Natural killer cell (primary cell): Measurements from ENCODE around the gene AK3. TPM values are rescaled to one million over a fixed set of nuclear protein-coding genes. Genes with fewer than 3 reads are reported as not detected.

Experiments
- ATAC-seq, 3 donors: fragments of 150-1000 bp in 2 of 3; fragments of 200-7000 bp in 1 of 3; cut with Tn5 transposase; 1 replicate in 1 of 3; 2 replicates in 2 of 3; pipeline ENCODE4 v1.10.0; 2021; ENCODE audit warnings: mild to moderate bottlenecking in 2 of 3, moderate library complexity in 2 of 3
- DNase-seq, 2 donors: peaks; one replicate each; pipeline versions ENCODE4 v3.0.0 to v3.0.0-alpha.2; 2013 to 2021; ENCODE audit warnings: mixed read lengths in 1 of 2
- H3K27ac ChIP-seq: one replicate; pipeline ENCODE4 v1.5.1; 2013; ENCODE audit warnings: mild to moderate bottlenecking, low read length
- H3K27me3 ChIP-seq: one replicate; pipeline ENCODE4 v1.6.1; 2013; ENCODE audit warnings: low read length; ENCODE audit not compliant: control insufficient read depth, insufficient read depth
- H3K36me3 ChIP-seq: one replicate; pipeline ENCODE4 v1.6.1; 2013; ENCODE audit warnings: low read length; ENCODE audit not compliant: control insufficient read depth, insufficient read depth
- H3K4me1 ChIP-seq: one replicate; pipeline ENCODE4 v1.6.1; 2013; ENCODE audit warnings: low read length; ENCODE audit not compliant: control insufficient read depth, insufficient read depth
- H3K4me3 ChIP-seq: one replicate; pipeline ENCODE4 v1.5.1; 2013; ENCODE audit warnings: low read length
- H3K9me3 ChIP-seq: one replicate; pipeline ENCODE4 v1.6.1; 2013; ENCODE audit warnings: low read length; ENCODE audit not compliant: control insufficient read depth, insufficient read depth
- H3K27ac Mint-ChIP-seq, 2 donors: one replicate each; pipeline ENCODE4 v1.8.0; 2022; ENCODE audit warnings: mild to moderate bottlenecking in 2 of 2, mixed read lengths in 2 of 2, moderate library complexity in 1 of 2
- H3K27me3 Mint-ChIP-seq, 2 donors: one replicate each; pipeline ENCODE4 v1.8.0; 2022; ENCODE audit warnings: low read depth in 2 of 2, mixed read lengths in 2 of 2
- H3K36me3 Mint-ChIP-seq: one replicate; pipeline ENCODE4 v1.8.0; 2022; ENCODE audit warnings: mixed read lengths
- H3K4me1 Mint-ChIP-seq, 2 donors: one replicate each; pipeline ENCODE4 v1.8.0; 2022; ENCODE audit warnings: mixed read lengths in 2 of 2
- H3K4me3 Mint-ChIP-seq: one replicate; pipeline ENCODE4 v1.8.0; 2022; ENCODE audit warnings: mild to moderate bottlenecking, moderate library complexity, mixed read lengths
- H3K9me3 Mint-ChIP-seq, 2 donors: one replicate each; pipeline ENCODE4 v1.8.0; 2022; ENCODE audit warnings: mixed read lengths in 2 of 2
- CTCF ChIP-seq: fragments of 200-600 bp; IDR thresholded peaks from one replicate; pipeline ENCODE4 v1.8.0; 2022; ENCODE audit warnings: antibody characterized with exemption
- WGBS: methylation state at CpG from one replicate; pipeline ENCODE4 v1.1.7; 2013; ENCODE audit warnings: missing lambda C conversion rate; ENCODE audit not compliant: insufficient coverage; 5-methylcytosine and 5-hydroxymethylcytosine counted together
- intact Hi-C: fragments of 100-400 bp; cut with micrococcal nuclease; formaldehyde crosslinking; loops from one replicate; pipeline ENCODE4 v1.14.2; 2022
- total RNA-seq, 4 donors: library from RNA; stranded (reverse); fragments of 120-200 nt in 1 of 4; gene quantifications; one replicate each; pipeline versions ENCODE4 v1.2.3 to v1.2.4, GENCODE V29; 2013 to 2022

Gene AK3
- total RNA-seq, 3 donors from 2014 or later (not counting 1 experiment from before 2014, with no cell fraction given): 18.6 to 23.1 (median 21.0) TPM

DNA sequence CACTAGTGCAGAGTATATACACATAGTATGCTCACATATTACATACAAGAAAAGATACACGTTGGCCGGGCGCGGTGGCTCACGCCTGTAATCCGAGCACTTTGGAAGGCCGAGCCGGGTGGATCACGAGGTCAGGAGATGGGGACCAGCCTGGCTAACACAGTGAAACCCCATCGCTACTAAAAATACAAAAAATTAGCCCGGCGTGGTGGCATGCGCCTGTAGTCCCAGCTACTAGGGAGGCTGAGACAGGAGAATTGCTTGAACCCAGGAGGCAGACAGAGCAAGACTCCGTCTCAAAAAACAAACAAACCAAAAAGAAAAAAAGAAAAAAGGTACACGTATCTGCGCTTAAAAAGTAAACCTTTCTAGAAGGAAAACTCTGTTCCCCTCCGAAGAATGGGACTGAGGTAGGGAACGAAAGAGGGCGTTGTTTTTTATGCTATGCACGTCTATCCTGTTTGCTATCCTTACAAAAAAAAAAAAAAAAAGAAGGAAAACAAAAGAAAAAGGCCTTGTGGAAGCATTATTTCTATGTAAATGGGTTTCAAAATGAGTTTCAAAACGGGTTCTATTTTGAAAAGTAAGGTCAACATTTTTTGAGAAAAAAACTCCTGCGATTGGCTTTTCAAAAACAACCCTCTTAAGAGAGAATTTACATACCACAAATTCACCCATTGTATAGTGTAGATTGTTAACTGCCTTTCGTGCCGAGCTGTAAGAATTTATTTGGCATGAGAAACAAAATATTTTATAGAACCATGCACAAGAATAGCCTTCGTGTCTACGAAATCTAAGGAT, 1.2 kb downstream of the AK3 start:
- no peaks in the 10 kb centered on the region for H3K27me3 ChIP-seq
- no peaks in the 10 kb centered on the region for H3K36me3 Mint-ChIP-seq
- H3K27ac Mint-ChIP-seq: peak overlapping the region; percentile 90 to 91
- intact Hi-C loops: loop anchor here (10.0 kb wide), 1 partner anchor 1215 kb away; the partner anchor contains the start of gene RFX3
- no peaks in the 10 kb centered on the region for H3K9me3 Mint-ChIP-seq
- H3K9me3 ChIP-seq: no peaks in the 10 kb centered on the region
- H3K4me1 Mint-ChIP-seq: peaks cover 32 to 35% of the 10 kb centered on the region in 2 donors
- H3K36me3 ChIP-seq: no peaks in the 10 kb centered on the region
- DNase-seq (no peak), ATAC-seq (no peak)
- peak overlapping the region; percentile 72 for H3K27ac ChIP-seq
- peak overlapping the region; percentile 94 for H3K4me3 ChIP-seq
- H3K4me1 ChIP-seq: peaks cover 20% of the 10 kb centered on the region
- peak overlapping the region; percentile 93 for H3K4me3 Mint-ChIP-seq
- H3K27me3 Mint-ChIP-seq: no peaks in the 10 kb centered on the region
- 82% methylated on average over 17 of the region's 26 CpGs for WGBS
- TF ChIP-seq CTCF: no peak

GRCh38 chr9:4738866-4739586, 2.0 kb downstream of the AK3 start:
- H3K27ac ChIP-seq: no peak overlapping the region
- intact Hi-C loops: no loop called here
- H3K4me1 ChIP-seq: peaks cover 20% of the 10 kb centered on the region
- peaks cover 39% of the 10 kb centered on the region in 2 donors for H3K4me1 Mint-ChIP-seq
- H3K27me3 ChIP-seq: no peaks in the 10 kb centered on the region
- no peaks in the 10 kb centered on the region for H3K36me3 Mint-ChIP-seq
- WGBS: 96% methylated on average over 19 of the region's 19 CpGs
- no peaks in the 10 kb centered on the region for H3K27me3 Mint-ChIP-seq
- no peaks in the 10 kb centered on the region for H3K9me3 Mint-ChIP-seq
- peak overlapping the region; percentile 90 to 91 for H3K27ac Mint-ChIP-seq
- peak overlapping the region; percentile 93 for H3K4me3 Mint-ChIP-seq
- no peaks in the 10 kb centered on the region for H3K9me3 ChIP-seq
- no peak for TF ChIP-seq CTCF
- ATAC-seq (no peak), DNase-seq (no peak)
- no peaks in the 10 kb centered on the region for H3K36me3 ChIP-seq
- H3K4me3 ChIP-seq: no peak overlapping the region

GRCh38 chr9:4734150-4734549, 6.9 kb downstream of the AK3 start:
- H3K4me1 Mint-ChIP-seq: peaks cover 49 to 51% of the 10 kb centered on the region in 2 donors
- DNase-seq (no peak), ATAC-seq (peak in 2 of 3 donors; percentile 24 to 26)
- Histone ChIP-seq H3K36me3 (no peaks in the 10 kb centered on the region), H3K4me3 (no peak overlapping the region), H3K9me3 (no peaks in the 10 kb centered on the region), H3K27ac (no peak overlapping the region), H3K27me3 (no peaks in the 10 kb centered on the region), H3K4me1 (peaks cover 6% of the 10 kb centered on the region)
- no peaks in the 10 kb centered on the region for H3K36me3 Mint-ChIP-seq
- no peaks in the 10 kb centered on the region for H3K9me3 Mint-ChIP-seq
- no peak for TF ChIP-seq CTCF
- 100% methylated on average over 1 of the region's 2 CpGs for WGBS
- H3K4me3 Mint-ChIP-seq: no peak overlapping the region
- intact Hi-C loops: no loop called here
- H3K27me3 Mint-ChIP-seq: no peaks in the 10 kb centered on the region
- H3K27ac Mint-ChIP-seq: peak overlapping the region in 1 of 2 donors; percentile 19
